ENCODE measurements around the gene GPR68.

- TF ChIP-seq CTCF (IDR thresholded peaks at IDR 0.05), result no peak
- TF ChIP-seq POLR2A (IDR thresholded peaks at IDR 0.05), result no peak
These were observed 38.6 kb upstream of the GPR68 start for GRCh38 chr14:91282954-91283645.
